GM12878 (cell line): Measurements from ENCODE around the gene ZIC1. TPM values are rescaled to one million over a fixed set of nuclear protein-coding genes. Genes with fewer than 3 reads are reported as not detected.

ENCODE experiments used
- ATAC-seq: fragments of 200-7000 bp; cut with Tn5 transposase; 3 replicates; pipeline ENCODE4 v1.9.1; 2020; ENCODE audit warnings: mild to moderate bottlenecking, moderate library complexity
- BruUV-seq: library from RNA; stranded (reverse); fragments of 400-500 nt; replicated peaks from 2 replicates; lab custom pipeline; 2021; lab: Mats Ljungman, UMichigan
- CTCF ChIA-PET: fragments of 300-600 bp; sonication (Branson Sonifier 250); formaldehyde crosslinking; extraction: SDS; loops from one replicate; lab custom pipeline; 2021; ENCODE audit warnings: inconsistent platforms; lab: Yijun Ruan, JAX
- POLR2A ChIA-PET: fragments of 350-600 bp; formaldehyde crosslinking; extraction: SDS; loops from one replicate; lab custom pipeline; 2021; ENCODE audit warnings: inconsistent platforms; lab: Charles Lee
- RAD21 ChIA-PET: fragments of 300-600 bp; sonication (Branson Sonifier 250); formaldehyde crosslinking; loops from one replicate; lab custom pipeline; 2023; ENCODE audit warnings: antibody characterized with exemption; ENCODE audit not compliant: unreplicated experiment; lab: Charles Lee
- SMC1A ChIA-PET: fragments of 300-600 bp; sonication (Branson Sonifier 250); formaldehyde crosslinking; loops from one replicate; lab custom pipeline; 2023; ENCODE audit not compliant: unreplicated experiment, uncharacterized antibody; lab: Charles Lee
- DNase-seq: peaks from one replicate; pipeline ENCODE4 v3.0.0-alpha.2; 2011; ENCODE audit warnings: low read depth, low spot score
- FAIRE-seq: peaks from 3 replicates; lab custom pipeline; 2011; peaks lifted over from hg19 to GRCh38; lab: Jason Lieb, UNC
- H2AFZ ChIP-seq: 2 replicates; pipeline ENCODE4 v1.6.0; 2011; ENCODE audit warnings: low read depth, low read length, control low read depth; ENCODE audit not compliant: control insufficient read depth
- H3K27ac ChIP-seq: 2 replicates; pipeline ENCODE4 v1.5.1; 2011; ENCODE audit warnings: control low read depth; ENCODE audit not compliant: control insufficient read depth, insufficient read depth
- H3K27me3 ChIP-seq, 2 experiments: replicated peaks in 1 of 2; 2 replicates each; pipeline versions ENCODE4 v1.6.0 to v1.6.1; 2011; ENCODE audit warnings: low read length in 1 of 2; ENCODE audit not compliant: control insufficient read depth in 2 of 2, insufficient read depth in 2 of 2
- H3K36me3 ChIP-seq, 2 experiments: 2 replicates each; pipeline ENCODE4 v1.5.1; 2011; ENCODE audit warnings: low read length in 1 of 2; ENCODE audit not compliant: control insufficient read depth in 2 of 2, insufficient read depth in 2 of 2
- H3K4me1 ChIP-seq: 2 replicates; pipeline ENCODE4 v1.6.1; 2011; ENCODE audit warnings: mild to moderate bottlenecking, low read length, moderate library complexity, mixed read lengths; ENCODE audit not compliant: control insufficient read depth, insufficient read depth
- H3K4me2 ChIP-seq: 2 replicates; pipeline ENCODE4 v1.6.0; 2011; ENCODE audit warnings: control low read depth; ENCODE audit not compliant: control insufficient read depth, insufficient read depth
- H3K4me3 ChIP-seq: fragments of 200-600 bp; sonication (generic); 2 replicates; pipeline ENCODE4 v1.5.1; 2016
- H3K79me2 ChIP-seq: 2 replicates; pipeline ENCODE4 v1.6.0; 2011; ENCODE audit warnings: low read length; ENCODE audit not compliant: control insufficient read depth, insufficient read depth
- H3K9ac ChIP-seq: 2 replicates; pipeline ENCODE4 v1.8.0; 2011; ENCODE audit warnings: low read length, control low read depth, mixed read lengths; ENCODE audit not compliant: control insufficient read depth, insufficient read depth
- H3K9me3 ChIP-seq: replicated peaks from 3 replicates; pipeline ENCODE4 v1.5.1; 2011; ENCODE audit warnings: mild to moderate bottlenecking, low read length; ENCODE audit not compliant: control insufficient read depth, insufficient read depth
- H4K20me1 ChIP-seq: 2 replicates; pipeline ENCODE4 v1.6.0; 2011; ENCODE audit not compliant: control insufficient read depth, insufficient read depth
- EED ChIP-seq: sonication (generic); IDR thresholded peaks from 2 replicates; pipeline ENCODE4 v1.6.1; 2016; ENCODE audit warnings: antibody characterized with exemption, low read depth
- FOS ChIP-seq: IDR thresholded peaks from 3 replicates; pipeline ENCODE4 v1.6.1; 2011; ENCODE audit warnings: borderline replicate concordance; ENCODE audit not compliant: insufficient read length; ENCODE audit errors: extremely low read depth
- JUNB ChIP-seq: IDR thresholded peaks from 2 replicates; pipeline ENCODE4 v1.6.1; 2016; ENCODE audit warnings: antibody characterized with exemption, mild to moderate bottlenecking
- NFIC ChIP-seq: IDR thresholded peaks from 2 replicates; pipeline ENCODE4 v1.6.1; 2012; ENCODE audit warnings: low read depth, mild to moderate bottlenecking, inconsistent platforms, low read length, moderate library complexity
- NFXL1 ChIP-seq: fragments of 450-650 bp; IDR thresholded peaks from 2 replicates; pipeline ENCODE4 v1.6.1; 2017; ENCODE audit warnings: antibody characterized with exemption, mild to moderate bottlenecking, borderline replicate concordance
- YY1 ChIP-seq: IDR thresholded peaks from 2 replicates; pipeline ENCODE4 v1.6.1; 2011; ENCODE audit warnings: low read depth, mild to moderate bottlenecking, low read length
- ZBED1 ChIP-seq: IDR thresholded peaks from 2 replicates; pipeline ENCODE4 v1.6.1; 2016; ENCODE audit warnings: borderline replicate concordance
- ZSCAN29 ChIP-seq: fragments of 450-650 bp; IDR thresholded peaks from 2 replicates; pipeline ENCODE4 v1.6.1; 2017; ENCODE audit warnings: mild to moderate bottlenecking, moderate library complexity
- WGBS: methylation state at CpG from one replicate; pipeline ENCODE4 v1.1.6; 2016; ENCODE audit warnings: low lambda C conversion rate; ENCODE audit not compliant: insufficient replicate concordance, insufficient coverage; ENCODE audit errors: missing lambda C conversion rate; 5-methylcytosine and 5-hydroxymethylcytosine counted together
- in situ Hi-C: fragments of 300-500 bp; cut with MboI; formaldehyde crosslinking; loops from 9 replicates; pipeline ENCODE4 v1.14.3; 2018; ENCODE audit warnings: mixed read lengths
- intact Hi-C: fragments of 100-400 bp; cut with micrococcal nuclease; formaldehyde crosslinking; loops from one replicate; pipeline ENCODE4 v1.14.2; 2022; ENCODE audit not compliant: unreplicated experiment
- polyA plus RNA-seq, 11 experiments: library from polyadenylated mRNA; depleted of rRNA in 4 of 11; unstranded in 6 of 11; stranded (reverse) in 5 of 11; fragments of >200 nt; fragmentation: Nextera tagmentation in 4 of 11; fragmentation: Illumina TruSeq in 1 of 11; extraction: Ambion mirVana in 4 of 11; extraction: Trizol in 1 of 11; gene quantifications; 1 replicate in 1 of 11; 2 replicates in 10 of 11; pipeline versions ENCODE4 v1.2.1 to v1.2.3, GENCODE V29; 2011 to 2016; ENCODE audit warnings: inconsistent platforms in 2 of 11, missing spikeins in 2 of 11, low read depth in 1 of 11
- total RNA-seq, 4 experiments: library from RNA; depleted of rRNA in 3 of 4; stranded (reverse); fragments of >200 nt in 3 of 4; fragmentation: Illumina TruSeq in 1 of 4; extraction: Trizol in 1 of 4; gene quantifications; 2 replicates each; pipeline versions ENCODE4 v1.2.1 to v1.2.3, GENCODE V29; 2013 to 2021
- TF ChIP-seq, protein P1 (sequence below): fragments of 450-650 bp; IDR thresholded peaks from 2 replicates; pipeline ENCODE4 v1.6.1; 2017; ENCODE audit warnings: mild to moderate bottlenecking, moderate library complexity
- TF ChIP-seq, protein P2 (sequence below): fragments of 450-650 bp; IDR thresholded peaks from 2 replicates; pipeline ENCODE4 v1.6.1; 2017; ENCODE audit warnings: borderline replicate concordance
- TF ChIP-seq, protein P3 (sequence below): fragments of 450-650 bp; IDR thresholded peaks from 2 replicates; pipeline ENCODE4 v1.6.1; 2018; ENCODE audit warnings: borderline replicate concordance, mild to moderate bottlenecking; ENCODE audit not compliant: partially characterized antibody
- TF ChIP-seq, protein P4 (sequence below): fragments of 450-650 bp; formaldehyde crosslinking; IDR thresholded peaks from 2 replicates; pipeline ENCODE4 v1.4.0; 2022; ENCODE audit warnings: mild to moderate bottlenecking, moderate library complexity

ZIC1 gene
- total and polyA plus RNA-seq, 10 of the 15 experiments (the other 5 are each of a cell fraction or from before 2014, with no cell fraction given): not detected

DNA sequence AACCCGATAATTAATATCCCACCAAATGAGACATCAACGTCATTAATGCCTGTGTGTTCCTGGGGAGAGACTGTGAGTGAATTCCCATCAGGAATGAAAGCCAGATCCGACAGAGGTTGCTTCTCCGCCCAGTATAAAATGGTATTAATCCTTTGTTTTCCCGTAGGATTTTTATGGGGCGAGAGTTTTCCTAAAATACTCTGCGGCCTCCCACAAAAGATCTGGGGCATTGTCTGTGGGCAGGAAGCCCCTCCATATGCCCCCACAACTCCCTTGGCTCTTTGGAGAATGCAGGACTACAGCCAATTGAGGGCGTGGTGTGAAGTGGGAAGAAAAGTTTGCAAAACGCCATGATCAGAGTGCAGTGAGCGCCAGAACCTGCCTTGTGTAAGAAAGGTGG, 29.5 kb upstream of the ZIC1 start:
- WGBS: 25% methylated on average over 10 of the region's 10 CpGs
- ChIA-PET CTCF (interaction anchor here (1.2 kb wide), 1 partner anchor 698 kb away, joined by 6 read pairs; no protein-coding TSS in a partner anchor), RAD21 (no interaction called here), POLR2A (no interaction called here), SMC1A (no interaction called here)
- TF ChIP-seq, protein P1, sequence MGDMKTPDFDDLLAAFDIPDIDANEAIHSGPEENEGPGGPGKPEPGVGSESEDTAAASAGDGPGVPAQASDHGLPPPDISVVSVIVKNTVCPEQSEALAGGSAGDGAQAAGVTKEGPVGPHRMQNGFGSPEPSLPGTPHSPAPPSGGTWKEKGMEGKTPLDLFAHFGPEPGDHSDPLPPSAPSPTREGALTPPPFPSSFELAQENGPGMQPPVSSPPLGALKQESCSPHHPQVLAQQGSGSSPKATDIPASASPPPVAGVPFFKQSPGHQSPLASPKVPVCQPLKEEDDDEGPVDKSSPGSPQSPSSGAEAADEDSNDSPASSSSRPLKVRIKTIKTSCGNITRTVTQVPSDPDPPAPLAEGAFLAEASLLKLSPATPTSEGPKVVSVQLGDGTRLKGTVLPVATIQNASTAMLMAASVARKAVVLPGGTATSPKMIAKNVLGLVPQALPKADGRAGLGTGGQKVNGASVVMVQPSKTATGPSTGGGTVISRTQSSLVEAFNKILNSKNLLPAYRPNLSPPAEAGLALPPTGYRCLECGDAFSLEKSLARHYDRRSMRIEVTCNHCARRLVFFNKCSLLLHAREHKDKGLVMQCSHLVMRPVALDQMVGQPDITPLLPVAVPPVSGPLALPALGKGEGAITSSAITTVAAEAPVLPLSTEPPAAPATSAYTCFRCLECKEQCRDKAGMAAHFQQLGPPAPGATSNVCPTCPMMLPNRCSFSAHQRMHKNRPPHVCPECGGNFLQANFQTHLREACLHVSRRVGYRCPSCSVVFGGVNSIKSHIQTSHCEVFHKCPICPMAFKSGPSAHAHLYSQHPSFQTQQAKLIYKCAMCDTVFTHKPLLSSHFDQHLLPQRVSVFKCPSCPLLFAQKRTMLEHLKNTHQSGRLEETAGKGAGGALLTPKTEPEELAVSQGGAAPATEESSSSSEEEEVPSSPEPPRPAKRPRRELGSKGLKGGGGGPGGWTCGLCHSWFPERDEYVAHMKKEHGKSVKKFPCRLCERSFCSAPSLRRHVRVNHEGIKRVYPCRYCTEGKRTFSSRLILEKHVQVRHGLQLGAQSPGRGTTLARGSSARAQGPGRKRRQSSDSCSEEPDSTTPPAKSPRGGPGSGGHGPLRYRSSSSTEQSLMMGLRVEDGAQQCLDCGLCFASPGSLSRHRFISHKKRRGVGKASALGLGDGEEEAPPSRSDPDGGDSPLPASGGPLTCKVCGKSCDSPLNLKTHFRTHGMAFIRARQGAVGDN: no peak
- TF ChIP-seq, protein P2, sequence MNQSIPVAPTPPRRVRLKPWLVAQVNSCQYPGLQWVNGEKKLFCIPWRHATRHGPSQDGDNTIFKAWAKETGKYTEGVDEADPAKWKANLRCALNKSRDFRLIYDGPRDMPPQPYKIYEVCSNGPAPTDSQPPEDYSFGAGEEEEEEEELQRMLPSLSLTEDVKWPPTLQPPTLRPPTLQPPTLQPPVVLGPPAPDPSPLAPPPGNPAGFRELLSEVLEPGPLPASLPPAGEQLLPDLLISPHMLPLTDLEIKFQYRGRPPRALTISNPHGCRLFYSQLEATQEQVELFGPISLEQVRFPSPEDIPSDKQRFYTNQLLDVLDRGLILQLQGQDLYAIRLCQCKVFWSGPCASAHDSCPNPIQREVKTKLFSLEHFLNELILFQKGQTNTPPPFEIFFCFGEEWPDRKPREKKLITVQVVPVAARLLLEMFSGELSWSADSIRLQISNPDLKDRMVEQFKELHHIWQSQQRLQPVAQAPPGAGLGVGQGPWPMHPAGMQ: no peak
- TF ChIP-seq NFIC (no peak), EED (no peak), ZSCAN29 (no peak), NFXL1 (no peak), JUNB (no peak), ZBED1 (no peak), YY1 (no peak), FOS (no peak)
- TF ChIP-seq, protein P3, sequence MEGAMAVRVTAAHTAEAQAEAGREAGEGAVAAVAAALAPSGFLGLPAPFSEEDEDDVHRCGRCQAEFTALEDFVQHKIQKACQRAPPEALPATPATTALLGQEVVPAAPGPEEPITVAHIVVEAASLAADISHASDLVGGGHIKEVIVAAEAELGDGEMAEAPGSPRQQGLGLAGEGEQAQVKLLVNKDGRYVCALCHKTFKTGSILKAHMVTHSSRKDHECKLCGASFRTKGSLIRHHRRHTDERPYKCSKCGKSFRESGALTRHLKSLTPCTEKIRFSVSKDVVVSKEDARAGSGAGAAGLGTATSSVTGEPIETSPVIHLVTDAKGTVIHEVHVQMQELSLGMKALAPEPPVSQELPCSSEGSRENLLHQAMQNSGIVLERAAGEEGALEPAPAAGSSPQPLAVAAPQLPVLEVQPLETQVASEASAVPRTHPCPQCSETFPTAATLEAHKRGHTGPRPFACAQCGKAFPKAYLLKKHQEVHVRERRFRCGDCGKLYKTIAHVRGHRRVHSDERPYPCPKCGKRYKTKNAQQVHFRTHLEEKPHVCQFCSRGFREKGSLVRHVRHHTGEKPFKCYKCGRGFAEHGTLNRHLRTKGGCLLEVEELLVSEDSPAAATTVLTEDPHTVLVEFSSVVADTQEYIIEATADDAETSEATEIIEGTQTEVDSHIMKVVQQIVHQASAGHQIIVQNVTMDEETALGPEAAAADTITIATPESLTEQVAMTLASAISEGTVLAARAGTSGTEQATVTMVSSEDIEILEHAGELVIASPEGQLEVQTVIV: no peak
- TF ChIP-seq, protein P4, sequence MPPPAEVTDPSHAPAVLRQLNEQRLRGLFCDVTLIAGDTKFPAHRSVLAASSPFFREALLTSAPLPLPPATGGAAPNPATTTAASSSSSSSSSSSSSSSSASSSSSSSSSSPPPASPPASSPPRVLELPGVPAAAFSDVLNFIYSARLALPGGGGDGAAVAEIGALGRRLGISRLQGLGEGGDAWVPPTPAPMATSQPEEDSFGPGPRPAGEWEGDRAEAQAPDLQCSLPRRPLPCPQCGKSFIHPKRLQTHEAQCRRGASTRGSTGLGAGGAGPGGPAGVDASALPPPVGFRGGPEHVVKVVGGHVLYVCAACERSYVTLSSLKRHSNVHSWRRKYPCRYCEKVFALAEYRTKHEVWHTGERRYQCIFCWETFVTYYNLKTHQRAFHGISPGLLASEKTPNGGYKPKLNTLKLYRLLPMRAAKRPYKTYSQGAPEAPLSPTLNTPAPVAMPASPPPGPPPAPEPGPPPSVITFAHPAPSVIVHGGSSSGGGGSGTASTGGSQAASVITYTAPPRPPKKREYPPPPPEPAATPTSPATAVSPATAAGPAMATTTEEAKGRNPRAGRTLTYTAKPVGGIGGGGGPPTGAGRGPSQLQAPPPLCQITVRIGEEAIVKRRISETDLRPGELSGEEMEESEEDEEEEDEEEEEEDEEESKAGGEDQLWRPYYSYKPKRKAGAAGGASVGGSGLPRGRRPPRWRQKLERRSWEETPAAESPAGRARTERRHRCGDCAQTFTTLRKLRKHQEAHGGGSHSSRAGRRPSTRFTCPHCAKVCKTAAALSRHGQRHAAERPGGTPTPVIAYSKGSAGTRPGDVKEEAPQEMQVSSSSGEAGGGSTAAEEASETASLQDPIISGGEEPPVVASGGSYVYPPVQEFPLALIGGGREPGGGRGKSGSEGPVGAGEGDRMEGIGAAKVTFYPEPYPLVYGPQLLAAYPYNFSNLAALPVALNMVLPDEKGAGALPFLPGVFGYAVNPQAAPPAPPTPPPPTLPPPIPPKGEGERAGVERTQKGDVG (CRISPR knock-in tag): no peak
- Histone ChIP-seq H3K9ac (no peak overlapping the region), H3K4me1 (no peaks in the 10 kb centered on the region), H3K27ac (no peak overlapping the region), H3K4me2 (no peak overlapping the region), H4K20me1 (no peaks in the 10 kb centered on the region), H3K36me3 (no peaks in the 10 kb centered on the region), H3K4me3 (no peak overlapping the region), H2AFZ (no peak overlapping the region), H3K79me2 (no peaks in the 10 kb centered on the region), H3K9me3 (no peaks in the 10 kb centered on the region), H3K27me3 (peaks cover 0 to 10% of the 10 kb centered on the region in 2 experiments; a peak in 3 of 4 replicates)
- FAIRE-seq (no peak), DNase-seq (no peak), ATAC-seq (no peak)
- BruUV-seq: no TSS peak
- in situ Hi-C loops (no loop called here), intact Hi-C loops (loop anchor here (5.0 to 10.0 kb wide), 2 partner anchors 235 to 698 kb away; no protein-coding TSS in a partner anchor)
